ENCODE results near the gene MCF2L2. TPM values are rescaled to one million over a fixed set of nuclear protein-coding genes. Genes with fewer than 3 reads are reported as not detected.

The MCF2L2 gene
- total RNA-seq, 1 donor from 2014 or later, result 2.0 TPM

- TF ChIP-seq POLR2A (IDR thresholded peaks at IDR 0.05) (no peak), CTCF (IDR thresholded peaks at IDR 0.05) (no peak), POLR2AphosphoS5 (IDR thresholded peaks at IDR 0.05; ENCODE audit: insufficient read depth in 1 of 2, low read depth in 1 of 2) (no peak)
- Histone ChIP-seq H3K27me3 (no peaks in the 10 kb centered on the region), H3K36me3 (no peaks in the 10 kb centered on the region), H3K4me3 (no peak overlapping the region), H3K27ac (no peak overlapping the region), H3K4me1 (no peaks in the 10 kb centered on the region), H3K9me3 (no peaks in the 10 kb centered on the region)
- intact Hi-C loops (cut with DNase I), result no loop called here
- no peak for DNase-seq (ENCODE audit: extremely low spot score in 2 of 2)
Measured at GRCh38 chr3:183224180-183224970, 204.0 kb downstream of the MCF2L2 start.

- H3K36me3 ChIP-seq, result no peaks in the 10 kb centered on the region
- no peaks in the 10 kb centered on the region for H3K9me3 ChIP-seq
- TF ChIP-seq CTCF (IDR thresholded peaks at IDR 0.05) (no peak), POLR2A (IDR thresholded peaks at IDR 0.05) (no peak)
- no peaks in the 10 kb centered on the region for H3K27me3 ChIP-seq
- H3K4me1 ChIP-seq, result no peaks in the 10 kb centered on the region
- DNase-seq (ENCODE audit: extremely low spot score in 2 of 2), result no peak
- intact Hi-C loops (cut with DNase I), result no loop called here
- H3K27ac ChIP-seq, result no peak overlapping the region
- no peak overlapping the region for H3K4me3 ChIP-seq
Measured at GRCh38 chr3:183222631-183223235, 205.7 kb downstream of the MCF2L2 start.

- DNase-seq (ENCODE audit: extremely low spot score in 2 of 2), result no peak
- TF ChIP-seq POLR2AphosphoS5 (IDR thresholded peaks at IDR 0.05; ENCODE audit: insufficient read depth in 1 of 2, low read depth in 1 of 2), result no peak
- no peak for TF ChIP-seq POLR2A (IDR thresholded peaks at IDR 0.05)
- TF ChIP-seq CTCF (IDR thresholded peaks at IDR 0.05), result no peak
- Histone ChIP-seq H3K27me3 (no peaks in the 10 kb centered on the region), H3K4me1 (no peaks in the 10 kb centered on the region), H3K27ac (no peak overlapping the region), H3K4me3 (no peak overlapping the region), H3K9me3 (no peaks in the 10 kb centered on the region), H3K36me3 (no peaks in the 10 kb centered on the region)
- intact Hi-C loops (cut with DNase I), result no loop called here
Measured at GRCh38 chr3:183220828-183221227, 207.6 kb downstream of the MCF2L2 start.

GRCh38 chr3:183218826-183219225 lies 209.6 kb downstream of the MCF2L2 start:
- H3K4me1 ChIP-seq, result no peaks in the 10 kb centered on the region
- no peak for TF ChIP-seq CTCF (IDR thresholded peaks at IDR 0.05)
- no peak overlapping the region for H3K27ac ChIP-seq
- no peak for DNase-seq (ENCODE audit: extremely low spot score in 2 of 2)
- H3K27me3 ChIP-seq, result no peaks in the 10 kb centered on the region
- H3K4me3 ChIP-seq, result no peak overlapping the region
- H3K36me3 ChIP-seq, result no peaks in the 10 kb centered on the region
- no peaks in the 10 kb centered on the region for H3K9me3 ChIP-seq
- intact Hi-C loops (cut with DNase I), result no loop called here

All from vagina (tissue), 2 donors.